Right lobe of liver (tissue), 6 donors: Measurements from ENCODE around the gene KCTD2. TPM values are rescaled to one million over a fixed set of nuclear protein-coding genes. Genes with fewer than 3 reads are reported as not detected.

ENCODE experiments used
- ATAC-seq, 4 donors: fragments of 200-7000 bp; cut with Tn5 transposase; one replicate each; pipeline ENCODE4 v1.9.1; 2020; ENCODE audit warnings: mild to moderate bottlenecking in 4 of 4, moderate library complexity in 4 of 4
- DNase-seq, 3 donors: peaks; one replicate each; pipeline ENCODE4 v3.0.0-alpha.2; 2020
- H3K27ac ChIP-seq, 3 donors: fragments of 200-600 bp; one replicate each; pipeline ENCODE4 v1.8.0; 2022
- H3K27me3 ChIP-seq, 2 donors: fragments of 200-600 bp; one replicate each; pipeline ENCODE4 v1.8.0; 2022
- H3K36me3 ChIP-seq, 4 donors: fragments of 200-600 bp; sonication (generic) in 1 of 4; one replicate each; pipeline versions ENCODE4 v1.5.1 to v1.8.0; 2017 to 2022; ENCODE audit warnings: control low read depth in 1 of 4
- H3K4me1 ChIP-seq, 4 donors: fragments of 200-600 bp; sonication (generic) in 1 of 4; one replicate each; pipeline versions ENCODE4 v1.5.1 to v1.8.0; 2017 to 2022; ENCODE audit warnings: control low read depth in 1 of 4
- H3K4me3 ChIP-seq, 3 donors: fragments of 200-600 bp; one replicate each; pipeline ENCODE4 v1.8.0; 2022
- H3K9me3 ChIP-seq, 4 donors: fragments of 200-600 bp; sonication (generic) in 1 of 4; one replicate each; pipeline versions ENCODE4 v1.5.1 to v1.8.0; 2017 to 2022; ENCODE audit warnings: control low read depth in 1 of 4
- POLR2A ChIP-seq: fragments of 450-650 bp; IDR thresholded peaks from one replicate; pipeline ENCODE4 v1.6.1; 2017; ENCODE audit warnings: antibody characterized with exemption, mild to moderate bottlenecking
- WGBS: methylation state at CpG from one replicate; pipeline ENCODE4 v1.1.6; 2018; ENCODE audit warnings: low coverage, low lambda C conversion rate; ENCODE audit not compliant: insufficient coverage; ENCODE audit errors: missing lambda C conversion rate; 5-methylcytosine and 5-hydroxymethylcytosine counted together
- intact Hi-C, 2 donors: fragments of 100-400 bp; cut with DNase I; formaldehyde crosslinking; loops; one replicate each; pipeline versions ENCODE4 v1.11.2 to v1.14.1; 2022
- total RNA-seq, 6 experiments: library from RNA; depleted of rRNA in 2 of 6; stranded (reverse); fragments of >200 nt in 2 of 6; fragmentation: NEBNext Ultra II Directional in 3 of 6; extraction: Animal tissue kit (Norgen Biotek cat#: 25700) in 3 of 6; gene quantifications; one replicate each; pipeline versions ENCODE4 v1.1.0 to v1.2.4, GENCODE V29; 2016 to 2023
- TF ChIP-seq, protein P1 (sequence below), 4 donors: fragments of 200-600 bp in 3 of 4; fragments of 450-650 bp in 1 of 4; IDR thresholded peaks; one replicate each; pipeline versions ENCODE4 v1.5.1 to v1.8.0; 2016 to 2022; ENCODE audit warnings: antibody characterized with exemption in 4 of 4, mild to moderate bottlenecking in 2 of 4
- donor health status: DM: no; HTN: yes; CAD: no.
- donor health status: DM: no; HTN: no; CAD: no.
- donor health status: DM: no; HTN: no; CAD: no.
- donor health status: DM: no; HTN: yes; CAD: no.
- donor health status: DM: no; HTN: yes; CAD: no.

KCTD2 gene
- total RNA-seq, 6 experiments from 2014 or later, result 7.2 to 10.3 (median 8.1) TPM

GRCh38 chr17:75011401-75012095 lies 35.5 kb upstream of the KCTD2 start:
- intact Hi-C loops, result no loop called here
- ATAC-seq (peak; percentile 73 to 80 (median 77)), DNase-seq (peak; percentile 44 to 77 (median 64))
- Histone ChIP-seq H3K36me3 (no peaks in the 10 kb centered on the region), H3K27me3 (no peaks in the 10 kb centered on the region), H3K4me3 (peak overlapping the region in 2 of 3 donors; percentile 84 to 99), H3K4me1 (peaks cover 0 to 13% (median 4%) of the 10 kb centered on the region in 4 donors), H3K27ac (peak overlapping the region in 2 of 3 donors; percentile 61 to 73), H3K9me3 (no peaks in the 10 kb centered on the region)
- 46% methylated on average over 12 of the region's 13 CpGs for WGBS
- TF ChIP-seq, protein P1, sequence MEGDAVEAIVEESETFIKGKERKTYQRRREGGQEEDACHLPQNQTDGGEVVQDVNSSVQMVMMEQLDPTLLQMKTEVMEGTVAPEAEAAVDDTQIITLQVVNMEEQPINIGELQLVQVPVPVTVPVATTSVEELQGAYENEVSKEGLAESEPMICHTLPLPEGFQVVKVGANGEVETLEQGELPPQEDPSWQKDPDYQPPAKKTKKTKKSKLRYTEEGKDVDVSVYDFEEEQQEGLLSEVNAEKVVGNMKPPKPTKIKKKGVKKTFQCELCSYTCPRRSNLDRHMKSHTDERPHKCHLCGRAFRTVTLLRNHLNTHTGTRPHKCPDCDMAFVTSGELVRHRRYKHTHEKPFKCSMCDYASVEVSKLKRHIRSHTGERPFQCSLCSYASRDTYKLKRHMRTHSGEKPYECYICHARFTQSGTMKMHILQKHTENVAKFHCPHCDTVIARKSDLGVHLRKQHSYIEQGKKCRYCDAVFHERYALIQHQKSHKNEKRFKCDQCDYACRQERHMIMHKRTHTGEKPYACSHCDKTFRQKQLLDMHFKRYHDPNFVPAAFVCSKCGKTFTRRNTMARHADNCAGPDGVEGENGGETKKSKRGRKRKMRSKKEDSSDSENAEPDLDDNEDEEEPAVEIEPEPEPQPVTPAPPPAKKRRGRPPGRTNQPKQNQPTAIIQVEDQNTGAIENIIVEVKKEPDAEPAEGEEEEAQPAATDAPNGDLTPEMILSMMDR (IDR thresholded peaks at IDR 0.05), result no peak
- no peak for TF ChIP-seq POLR2A

DNA sequence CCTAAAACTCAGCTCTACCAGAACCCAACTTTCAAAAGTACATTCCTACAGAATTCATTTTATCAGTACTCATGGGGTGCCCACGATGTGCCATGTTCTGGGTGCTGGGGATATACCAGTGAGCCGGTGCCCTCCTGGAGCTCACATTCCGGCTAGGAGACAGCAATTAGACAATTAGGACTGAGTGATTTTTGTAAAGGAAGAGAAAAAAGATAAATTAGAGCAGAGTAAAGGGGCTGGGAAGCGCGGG lies 35.0 kb upstream of the KCTD2 start:
- intact Hi-C loops, result no loop called here
- Histone ChIP-seq H3K4me1 (peaks cover 0 to 13% (median 4%) of the 10 kb centered on the region in 4 donors), H3K9me3 (no peaks in the 10 kb centered on the region), H3K27me3 (no peaks in the 10 kb centered on the region), H3K4me3 (peak overlapping the region; percentile 84 to 99 (median 90)), H3K36me3 (no peaks in the 10 kb centered on the region), H3K27ac (peak overlapping the region; percentile 49 to 73 (median 61))
- no peak for TF ChIP-seq POLR2A
- TF ChIP-seq, protein P1 (IDR thresholded peaks at IDR 0.05), result no peak
- 16% methylated on average over 5 of the region's 5 CpGs for WGBS
- no peak for DNase-seq
- no peak for ATAC-seq

- Histone ChIP-seq H3K4me3 (peak within 1 kb of the TSS; percentile 84 to 99 (median 90)), H3K36me3 (no peaks in the 10 kb centered on the region), H3K27me3 (no peaks in the 10 kb centered on the region), H3K27ac (peak within 1 kb of the TSS; percentile 49 to 73 (median 61)), H3K9me3 (no peaks in the 10 kb centered on the region), H3K4me1 (peaks cover 0 to 13% (median 4%) of the 10 kb centered on the region in 4 donors)
- DNase-seq (peak; percentile 80 to 84 (median 81)), ATAC-seq (peak; percentile 95 to 97 (median 96))
- 4% methylated on average over 14 of the region's 63 CpGs for WGBS
- intact Hi-C loops, result no loop called here
- peak; percentile 52 for TF ChIP-seq POLR2A
- TF ChIP-seq, protein P1 (IDR thresholded peaks at IDR 0.05), result peak; percentile 44 to 51 (median 46)
Measured at GRCh38 chr17:75012346-75013091, 34.5 kb upstream of the KCTD2 start, which contains the start of gene MRPL58. Gene MRPL58 (plus strand): TSS chr17:75012670. CDS start chr17:75012687, 17 bp downstream.

DNA sequence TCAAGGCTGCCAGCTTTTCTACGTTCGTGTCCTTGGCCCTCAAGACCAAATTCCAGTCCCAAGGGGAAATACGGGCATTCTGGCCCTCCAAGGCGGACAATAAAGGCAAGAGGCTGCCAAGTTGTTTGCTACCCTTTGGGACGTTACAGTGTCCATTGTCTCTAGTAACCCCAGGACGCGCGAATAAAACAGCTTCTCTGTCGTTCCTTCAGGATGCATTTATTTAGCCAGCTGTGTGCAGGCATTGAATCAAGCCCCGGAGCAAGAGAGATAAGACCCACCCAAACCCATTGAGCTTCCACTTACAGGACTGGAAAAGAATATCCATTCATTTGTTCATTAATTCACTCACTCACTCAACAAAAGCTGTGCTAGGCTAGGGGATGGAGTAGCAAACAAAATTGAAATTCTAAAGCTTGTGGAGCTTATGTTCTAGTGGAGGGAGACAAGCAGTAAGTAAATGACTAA lies 33.9 kb upstream of the KCTD2 start:
- intact Hi-C loops, result no loop called here
- Histone ChIP-seq H3K4me1 (peaks cover 0 to 13% (median 4%) of the 10 kb centered on the region in 4 donors), H3K27ac (peak overlapping the region; percentile 49 to 73 (median 61)), H3K36me3 (no peaks in the 10 kb centered on the region), H3K4me3 (peak overlapping the region; percentile 84 to 99 (median 90)), H3K27me3 (no peaks in the 10 kb centered on the region), H3K9me3 (no peaks in the 10 kb centered on the region)
- DNase-seq (no peak), ATAC-seq (no peak)
- TF ChIP-seq POLR2A, result no peak
- TF ChIP-seq, protein P1 (IDR thresholded peaks at IDR 0.05), result no peak
- WGBS, result 0% methylated on average over 10 of the region's 10 CpGs
